HEK293T (cell line): ENCODE results near the gene KCNQ1OT1.

Source experiments
- BHLHE40 ChIP-seq: fragments of 450-650 bp; IDR thresholded peaks from 2 replicates; pipeline ENCODE4 v1.6.1; 2016; ENCODE audit warnings: mild to moderate bottlenecking, moderate library complexity, borderline replicate concordance
- FOXM1 ChIP-seq: fragments of 450-650 bp; IDR thresholded peaks from 2 replicates; pipeline ENCODE4 v1.6.1; 2017; ENCODE audit warnings: mild to moderate bottlenecking, borderline replicate concordance
- HDGF ChIP-seq: fragments of 450-650 bp; IDR thresholded peaks from 2 replicates; pipeline ENCODE4 v1.6.1; 2017; ENCODE audit warnings: antibody characterized with exemption, borderline replicate concordance
- SUZ12 ChIP-seq: fragments of 450-650 bp; IDR thresholded peaks from 2 replicates; pipeline ENCODE4 v1.6.1; 2016; ENCODE audit warnings: mild to moderate bottlenecking

DNA sequence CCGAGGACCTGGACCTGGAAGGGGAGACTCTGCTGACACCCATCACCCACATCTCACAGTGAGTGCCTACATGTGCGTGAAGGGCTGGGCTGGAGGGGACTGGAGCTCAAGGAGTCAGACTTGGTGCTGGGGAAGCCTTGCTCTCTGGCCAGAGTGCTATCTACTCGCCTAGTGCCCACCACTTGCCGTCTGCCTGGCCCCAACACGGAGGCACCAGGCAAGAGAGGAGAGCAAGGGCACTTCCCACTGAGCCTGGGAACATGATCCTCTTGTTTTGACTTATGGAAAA is 37.8 kb downstream of the KCNQ1OT1 start:
- TF ChIP-seq FOXM1 (no peak), SUZ12 (no peak), HDGF (no peak), BHLHE40 (no peak)
